ENCODE measurements around the gene FANCL.
"Not testable (repeated sequence)": the region's sequence is repeated elsewhere in the genome, so short reads cannot be mapped to it uniquely, and the experiment has no call there.

The FANCL gene

GRCh38 chr2:58266211-58266610 lies 25.1 kb upstream of the FANCL start:
- Mint-ChIP-seq H3K27ac (no peak overlapping the region), H3K27me3 (ENCODE audit: low read depth) (no peaks in the 10 kb centered on the region), H3K9me3 (peaks cover 4% of the 10 kb centered on the region), H3K4me1 (no peaks in the 10 kb centered on the region), H3K4me3 (no peak overlapping the region), H3K36me3 (ENCODE audit: low read depth) (no peaks in the 10 kb centered on the region)
- TF ChIP-seq CTCF (IDR thresholded peaks at IDR 0.05; ENCODE audit: unreplicated experiment in 3 of 3): no peak

GRCh38 chr2:58261209-58261608 lies 20.1 kb upstream of the FANCL start:
- Mint-ChIP-seq H3K4me1 (no peaks in the 10 kb centered on the region), H3K36me3 (ENCODE audit: low read depth) (no peaks in the 10 kb centered on the region), H3K27ac (no peak overlapping the region), H3K4me3 (no peak overlapping the region), H3K27me3 (ENCODE audit: low read depth) (no peaks in the 10 kb centered on the region), H3K9me3 (peaks cover 5% of the 10 kb centered on the region)
- no peak for TF ChIP-seq CTCF (IDR thresholded peaks at IDR 0.05; ENCODE audit: unreplicated experiment in 3 of 3)

GRCh38 chr2:58258456-58258855 lies 17.3 kb upstream of the FANCL start:
- not testable (repeated sequence) for H3K27ac Mint-ChIP-seq; H3K9me3 Mint-ChIP-seq; H3K36me3 Mint-ChIP-seq (ENCODE audit: low read depth); H3K4me1 Mint-ChIP-seq; H3K27me3 Mint-ChIP-seq (ENCODE audit: low read depth); H3K4me3 Mint-ChIP-seq

- not testable (repeated sequence) for H3K4me3 Mint-ChIP-seq; H3K36me3 Mint-ChIP-seq (ENCODE audit: low read depth); H3K9me3 Mint-ChIP-seq; H3K27ac Mint-ChIP-seq; H3K27me3 Mint-ChIP-seq (ENCODE audit: low read depth); H3K4me1 Mint-ChIP-seq
Observed at GRCh38 chr2:58251331-58252201, 10.4 kb upstream of the FANCL start.

- peaks cover 3% of the 10 kb centered on the region for H3K36me3 Mint-ChIP-seq (ENCODE audit: low read depth)
- peak overlapping the region; percentile 97 to 100 (median 99) for H3K27ac Mint-ChIP-seq
Observed at GRCh38 chr2:58241546-58241864, 380 bp upstream of the FANCL start.

GRCh38 chr2:58239243-58239925 lies 1.7 kb downstream of the FANCL start:
- TF ChIP-seq CTCF (IDR thresholded peaks at IDR 0.05; ENCODE audit: unreplicated experiment in 3 of 3): no peak
- Mint-ChIP-seq H3K9me3 (peaks cover 12% of the 10 kb centered on the region), H3K4me3 (peak overlapping the region; percentile 67 to 82 (median 81)), H3K36me3 (ENCODE audit: low read depth) (peaks cover 20% of the 10 kb centered on the region), H3K27ac (peak overlapping the region in 2 of 3 experiments; percentile 9 to 21), H3K27me3 (ENCODE audit: low read depth) (no peaks in the 10 kb centered on the region), H3K4me1 (peaks cover 34% of the 10 kb centered on the region)

More at GRCh38 chr2:58241546-58241864, 380 bp upstream of the FANCL start:
- Mint-ChIP-seq H3K9me3 (no peaks in the 10 kb centered on the region), H3K27me3 (ENCODE audit: low read depth) (peaks cover 3% of the 10 kb centered on the region), H3K4me1 (peaks cover 34% of the 10 kb centered on the region), H3K4me3 (peak overlapping the region; percentile 95 to 99 (median 98))
- no peak for TF ChIP-seq CTCF (IDR thresholded peaks at IDR 0.05; ENCODE audit: unreplicated experiment in 3 of 3)

Data from nephron (organoid).